HG03135 (cell line): ENCODE data around the gene KREMEN1.

Source experiments
- ATAC-seq: cut with Tn5 transposase; IDR thresholded peaks from one replicate; pipeline ENCODE4 v1.9.1; 2021; ENCODE audit warnings: mild to moderate bottlenecking, moderate library complexity; ENCODE audit not compliant: unreplicated experiment

The KREMEN1 gene

DNA sequence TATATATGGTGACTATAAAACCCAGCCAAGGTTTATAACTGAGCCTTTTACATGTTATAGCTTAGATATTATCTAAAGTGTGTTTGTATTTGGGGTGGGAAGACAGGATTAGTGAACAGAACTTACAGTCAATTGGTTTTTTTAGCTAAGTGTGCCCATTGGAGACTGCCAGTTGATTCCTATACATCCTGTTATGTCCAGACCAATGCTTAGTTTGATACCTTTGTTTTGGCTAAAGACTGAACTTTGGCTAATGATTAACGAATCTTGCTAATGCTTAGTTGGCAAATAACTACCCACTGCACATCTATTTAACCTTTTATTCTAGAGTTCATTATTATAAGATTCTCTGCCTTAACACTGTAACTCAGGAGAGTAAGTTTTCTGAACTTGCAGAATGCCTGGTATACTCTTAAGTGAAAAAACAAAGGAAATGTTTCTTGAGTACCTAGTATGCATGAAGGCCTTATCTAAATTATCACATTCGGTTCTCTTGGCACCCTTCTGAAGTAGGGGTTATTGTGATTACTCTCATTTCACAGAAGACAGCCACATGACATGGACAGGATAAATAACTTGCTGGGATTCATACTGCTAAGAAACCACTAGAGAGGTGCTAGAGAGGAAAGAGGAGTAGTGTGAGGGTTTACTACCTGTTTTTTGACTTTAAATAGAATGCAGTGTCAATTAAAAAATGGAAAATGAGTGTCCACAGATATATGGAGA is 54.0 kb downstream of the KREMEN1 start:
- no peak for ATAC-seq

DNA sequence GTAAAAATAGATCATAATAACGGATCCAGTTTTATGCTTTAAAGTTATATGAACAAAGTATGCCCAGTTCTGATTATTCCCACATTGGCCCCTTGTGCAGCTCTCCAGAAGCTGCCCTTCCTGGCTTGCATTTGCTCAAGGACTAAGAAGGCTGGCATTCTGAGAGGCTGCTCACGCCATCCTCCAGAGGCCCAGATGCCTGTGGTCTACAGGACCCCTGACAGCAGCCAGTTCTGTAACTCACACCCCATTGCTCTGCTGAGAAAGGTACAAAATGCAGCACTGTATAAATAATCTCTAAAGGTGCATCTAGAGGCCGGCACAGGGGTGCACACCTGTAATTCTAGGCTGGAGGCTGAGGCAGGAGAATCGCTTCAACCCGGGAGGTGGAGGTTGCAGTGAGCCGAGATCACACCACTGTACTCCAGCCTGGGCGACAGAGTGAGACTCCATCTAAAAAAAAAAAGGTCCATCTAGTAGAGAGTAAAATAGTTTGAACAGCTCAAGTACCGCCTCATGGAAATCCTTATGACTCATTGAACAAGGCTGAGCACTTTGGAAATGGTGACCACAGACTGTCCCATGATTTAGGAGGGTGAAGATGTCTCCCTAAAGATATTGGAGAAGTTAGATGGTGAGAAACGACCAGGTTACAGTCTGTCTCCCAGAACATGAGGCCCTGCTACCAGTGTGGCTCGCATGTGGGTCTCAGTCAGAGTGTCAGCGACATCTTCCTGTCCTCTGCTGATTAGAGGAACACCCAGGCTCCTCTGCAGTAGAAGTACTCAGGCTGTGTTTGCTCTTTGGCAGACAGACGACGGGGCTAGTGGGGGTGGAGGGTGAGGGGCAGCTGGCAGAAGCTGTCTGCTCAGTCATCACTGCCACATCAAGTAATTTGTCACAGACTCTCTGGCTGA is 56.3 kb downstream of the KREMEN1 start:
- no peak for ATAC-seq

DNA sequence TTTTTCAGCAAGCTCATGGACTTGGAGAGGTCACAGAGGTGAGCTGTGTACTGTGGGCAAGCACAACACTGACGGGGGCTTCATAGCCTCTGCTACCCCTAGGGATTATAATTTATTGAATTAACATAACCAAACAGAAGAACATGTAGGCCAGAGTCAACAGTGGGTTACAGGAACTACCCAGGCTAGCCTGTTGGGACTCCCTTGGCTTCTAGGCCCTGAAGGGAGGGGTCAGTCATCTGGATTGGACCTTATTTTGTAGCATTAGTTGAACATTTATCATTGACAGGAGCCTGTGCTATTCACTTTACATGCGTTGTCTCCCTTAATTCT is 56.9 kb downstream of the KREMEN1 start:
- ATAC-seq = no peak

DNA sequence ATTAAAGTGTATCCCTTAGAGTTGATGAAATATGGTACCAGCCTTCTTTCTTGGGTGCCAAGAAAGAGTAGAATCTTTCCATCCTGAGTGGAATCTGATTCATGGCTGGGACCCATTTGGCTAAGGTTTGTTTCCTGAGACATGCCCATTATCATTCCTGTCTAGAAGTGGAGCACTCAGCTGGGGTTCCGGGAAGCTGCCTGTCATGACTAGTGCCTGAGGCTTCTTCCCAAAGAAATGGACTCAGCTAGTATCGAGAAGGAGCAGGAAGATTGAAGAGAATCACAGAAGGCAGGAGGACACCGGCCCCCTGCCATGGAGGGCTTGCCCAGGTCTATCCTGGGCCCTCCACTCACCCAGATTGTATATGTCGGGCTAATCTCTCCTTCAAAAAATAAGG is 57.6 kb downstream of the KREMEN1 start:
- ATAC-seq = no peak

DNA sequence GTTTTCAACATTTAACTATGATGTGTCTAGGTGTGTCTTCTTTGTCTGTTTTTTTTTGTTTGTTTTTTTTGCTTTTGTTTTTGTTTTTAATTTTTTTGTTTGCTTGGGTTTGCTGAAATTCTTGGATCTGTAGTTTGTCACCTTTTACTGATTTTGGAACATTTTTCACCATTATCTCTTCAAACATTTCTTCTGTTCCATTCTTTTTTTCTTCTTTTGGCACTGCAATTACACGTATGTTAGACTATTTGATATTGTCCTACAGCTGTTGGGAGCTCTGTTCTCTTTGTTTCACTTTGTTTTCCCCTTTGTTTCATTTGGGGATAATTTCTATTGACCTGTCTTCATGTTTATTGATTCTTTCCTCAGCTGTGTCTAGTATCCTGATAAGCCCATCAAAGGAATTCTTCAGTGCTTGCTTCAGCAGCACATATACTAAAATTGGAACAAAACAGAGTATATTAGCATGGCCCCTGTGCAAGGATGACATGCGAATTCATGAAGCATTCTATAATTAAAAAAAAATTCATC is 60.8 kb downstream of the KREMEN1 start:
- no peak for ATAC-seq

- ATAC-seq = no peak
Observed at GRCh38 chr22:29134448-29134847, 61.6 kb downstream of the KREMEN1 start.

DNA sequence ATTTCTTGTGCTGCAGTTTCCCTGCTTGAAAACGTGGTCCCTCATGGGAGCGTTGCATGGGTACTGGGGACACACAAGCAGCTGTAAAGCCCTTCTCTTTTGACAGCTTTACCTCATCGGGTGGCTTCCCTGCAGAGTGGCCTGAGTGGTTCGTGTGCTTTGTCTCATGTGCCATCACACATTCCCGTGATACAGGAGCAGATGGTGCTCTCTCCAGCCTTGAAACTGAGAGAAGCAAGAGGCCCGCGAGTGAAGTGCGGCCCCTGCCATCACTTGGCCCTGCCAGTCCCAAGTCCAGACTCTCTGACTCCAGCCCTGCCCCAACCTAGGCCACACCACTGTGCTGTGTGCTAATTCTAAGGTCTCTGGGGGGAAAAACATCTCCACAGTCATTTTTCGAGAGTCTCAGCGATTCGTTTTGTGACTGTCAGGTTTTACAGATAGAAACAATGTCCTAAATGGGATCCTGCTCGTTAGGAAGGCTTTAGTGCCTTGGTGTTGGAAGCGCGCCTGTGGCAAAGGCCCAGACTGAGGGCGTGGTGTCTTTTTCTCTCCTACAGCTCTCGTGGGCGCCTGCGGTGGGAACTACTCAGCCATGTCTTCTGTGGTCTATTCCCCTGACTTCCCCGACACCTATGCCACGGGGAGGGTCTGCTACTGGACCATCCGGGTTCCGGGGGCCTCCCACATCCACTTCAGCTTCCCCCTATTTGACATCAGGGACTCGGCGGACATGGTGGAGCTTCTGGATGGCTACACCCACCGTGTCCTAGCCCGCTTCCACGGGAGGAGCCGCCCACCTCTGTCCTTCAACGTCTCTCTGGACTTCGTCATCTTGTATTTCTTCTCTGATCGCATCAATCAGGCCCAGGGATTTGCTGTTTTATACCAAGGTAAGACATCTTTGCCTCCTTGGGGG is 64.2 kb downstream of the KREMEN1 start:
- no peak for ATAC-seq

- no peak for ATAC-seq
Observed at GRCh38 chr22:29138556-29139305, 65.9 kb downstream of the KREMEN1 start.

- ATAC-seq = no peak
Observed at GRCh38 chr22:29139965-29140782, 67.3 kb downstream of the KREMEN1 start.

DNA sequence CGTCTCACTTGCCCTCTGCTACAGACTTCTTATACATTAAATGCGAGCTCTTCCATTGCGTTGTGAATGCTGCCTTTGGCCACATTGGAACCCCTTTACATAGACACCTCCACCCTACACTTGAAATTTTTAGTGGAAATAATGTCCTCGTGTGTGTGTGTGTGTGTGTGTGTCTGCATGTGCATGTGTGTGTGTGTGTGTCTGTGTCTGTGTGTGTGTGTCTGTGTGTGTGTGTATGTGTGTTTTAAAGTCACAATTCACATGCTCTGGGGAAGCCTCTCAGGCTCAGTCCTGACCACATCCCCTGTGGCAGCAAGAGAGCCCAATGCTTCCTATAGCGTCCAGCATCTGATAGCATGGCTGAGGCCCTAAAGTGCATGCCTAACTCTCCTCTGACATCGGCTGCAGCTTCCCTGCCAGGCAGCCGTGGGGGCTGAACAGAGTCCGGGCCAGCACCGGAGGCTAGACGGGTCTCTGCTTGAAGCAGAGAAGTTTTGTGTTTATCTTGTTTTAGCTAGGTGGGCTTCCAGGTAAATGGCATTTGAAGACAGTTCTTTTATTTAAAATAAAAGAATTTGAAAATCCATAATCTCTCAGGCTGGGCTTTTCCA is 68.3 kb downstream of the KREMEN1 start:
- ATAC-seq = no peak

DNA sequence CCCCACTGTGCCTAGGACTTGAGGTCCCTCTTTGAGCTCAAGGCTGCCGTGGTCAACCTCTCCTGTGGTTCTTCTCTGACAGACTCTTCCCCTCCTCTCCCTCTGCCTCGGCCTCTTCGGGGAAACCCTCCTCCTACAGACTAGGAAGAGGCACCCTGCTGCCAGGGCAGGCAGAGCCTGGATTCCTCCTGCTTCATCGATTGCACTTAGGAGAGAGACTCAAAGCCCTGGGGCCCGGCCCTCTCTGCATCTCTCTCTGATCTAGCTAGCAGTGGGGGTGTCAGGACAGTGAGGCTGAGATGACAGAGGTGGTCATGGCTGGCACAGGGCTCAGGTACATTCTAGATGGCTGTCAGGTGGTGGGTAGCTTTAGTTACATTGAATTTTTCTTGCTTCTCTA is 69.3 kb downstream of the KREMEN1 start:
- no peak for ATAC-seq

DNA sequence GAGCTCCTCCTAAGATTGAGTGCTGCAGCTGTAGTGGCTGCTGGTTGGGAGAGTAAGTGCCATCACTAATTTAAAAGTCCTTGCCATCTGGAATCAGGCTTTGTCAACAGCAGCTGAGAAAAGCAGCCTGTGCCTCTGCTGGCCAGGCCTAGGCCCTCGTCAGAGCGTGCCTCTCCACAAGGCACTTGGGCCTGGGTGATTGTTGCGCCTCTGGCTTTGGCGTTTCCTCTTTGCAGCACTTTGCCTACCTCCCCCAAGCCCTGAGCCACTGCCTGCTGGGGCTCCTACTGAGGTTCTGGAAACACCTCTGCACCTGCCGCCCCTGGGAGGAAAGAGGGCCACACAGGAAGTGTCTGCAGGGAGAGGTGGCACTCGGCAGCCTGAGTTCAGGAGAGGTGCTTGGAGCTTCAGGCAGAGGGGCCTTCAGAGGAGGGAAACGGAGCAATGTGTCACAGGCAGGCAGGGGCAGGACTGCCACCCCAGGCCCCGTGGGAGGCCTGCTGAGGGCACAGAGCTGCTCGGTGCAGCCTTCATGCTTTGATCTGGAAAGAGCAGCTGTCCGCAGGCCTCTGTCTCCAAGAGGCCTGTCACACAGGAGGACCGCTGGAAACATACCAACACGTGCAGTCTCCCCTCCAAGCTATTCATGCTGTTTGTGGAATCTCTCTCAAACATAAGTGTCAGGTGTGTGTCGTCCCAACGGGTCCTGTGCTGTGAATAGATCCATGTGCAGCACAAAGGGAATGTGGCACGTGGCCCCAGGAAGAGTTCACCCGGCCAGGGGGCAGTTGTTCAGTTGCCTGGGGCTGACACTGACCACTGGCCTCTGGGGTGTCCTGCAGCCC is 71.3 kb downstream of the KREMEN1 start:
- ATAC-seq = no peak

- ATAC-seq = no peak
Observed at GRCh38 chr22:29144786-29145160, 71.9 kb downstream of the KREMEN1 start.

- ATAC-seq = no peak
Observed at GRCh38 chr22:29145321-29146072, 72.7 kb downstream of the KREMEN1 start.

DNA sequence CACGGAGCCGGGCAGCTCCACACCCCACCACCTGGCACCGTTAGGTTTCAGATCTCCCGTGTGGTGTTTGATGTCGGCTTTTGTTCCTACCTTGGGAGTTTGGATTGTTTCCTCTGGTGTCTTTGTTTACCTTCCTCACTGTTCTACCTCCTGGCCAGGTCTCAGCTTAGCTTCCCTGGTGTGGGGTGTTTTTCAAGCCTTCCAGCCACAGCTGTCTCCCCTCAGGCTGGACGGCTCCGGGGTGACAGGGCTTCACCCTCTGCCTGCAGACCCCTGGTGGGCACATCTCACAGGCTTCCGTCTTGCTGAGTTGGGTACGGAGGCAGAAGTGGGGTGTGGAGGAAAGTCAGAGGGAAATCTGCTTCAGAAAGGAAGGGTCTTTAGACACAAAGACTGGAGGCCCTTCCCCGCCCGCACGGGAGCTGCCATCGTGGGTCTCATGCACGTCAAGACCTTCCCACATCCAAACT is 73.3 kb downstream of the KREMEN1 start:
- no peak for ATAC-seq

DNA sequence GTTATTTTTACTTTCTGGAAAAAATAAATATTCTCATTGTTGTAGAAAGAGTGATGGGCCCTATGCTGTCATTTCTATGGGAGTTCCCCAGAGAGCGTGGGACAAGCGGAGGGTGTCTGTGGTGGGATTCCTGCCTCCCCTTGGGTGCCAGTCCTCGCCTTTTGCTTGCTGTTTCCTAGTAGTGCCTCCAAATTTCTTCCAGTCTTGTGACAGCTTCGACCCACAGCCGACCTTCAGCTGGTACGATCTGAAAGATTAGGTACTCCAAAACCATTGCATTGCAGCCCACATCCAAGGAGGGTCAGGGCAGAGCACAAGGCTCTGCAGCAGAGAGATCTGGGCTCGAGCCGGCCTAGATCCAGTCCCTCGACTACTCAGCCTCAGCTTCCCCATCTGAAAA is 73.9 kb downstream of the KREMEN1 start:
- ATAC-seq = no peak

DNA sequence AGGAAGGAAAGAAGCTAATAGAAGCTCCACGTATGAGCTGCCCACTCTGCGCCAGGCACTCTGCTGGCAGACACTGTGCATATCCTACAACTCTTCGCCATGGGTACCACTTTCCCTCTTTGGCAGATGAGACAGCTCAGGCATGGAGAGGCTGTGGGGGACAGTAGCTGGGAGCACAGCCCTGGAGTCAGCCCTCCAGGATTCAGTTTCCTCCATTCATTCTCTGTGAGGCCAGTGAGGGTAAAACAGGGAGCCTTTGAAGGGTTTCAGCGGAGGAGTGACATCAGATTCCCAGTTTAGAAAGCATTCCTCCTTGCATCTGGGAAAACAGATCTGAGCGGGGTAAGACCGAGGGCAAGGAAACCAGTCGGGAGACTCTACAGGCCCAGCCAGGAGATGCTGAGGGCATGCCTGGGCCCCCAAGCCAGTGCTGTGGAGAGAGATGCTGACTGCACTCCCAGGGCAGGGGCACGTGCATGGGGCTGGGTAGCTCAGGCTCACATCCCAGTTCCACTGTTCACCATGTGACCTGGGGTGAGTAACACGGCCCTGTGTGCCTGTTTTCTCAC is 74.6 kb downstream of the KREMEN1 start:
- ATAC-seq = no peak
